Stimulated activated CD4-positive, alpha-beta T cell treated with anti-CD3 and anti-CD28 coated beads, Interleukin-12 subunit alpha, Interleukin-12 subunit beta, amount 100 ng/mL, for 4 hours (primary cell): ENCODE data around the gene CLDN5.

Source experiments
- DNase-seq: peaks from one replicate; pipeline ENCODE4 v3.0.0-alpha.2; 2020

CLDN5 gene

DNA sequence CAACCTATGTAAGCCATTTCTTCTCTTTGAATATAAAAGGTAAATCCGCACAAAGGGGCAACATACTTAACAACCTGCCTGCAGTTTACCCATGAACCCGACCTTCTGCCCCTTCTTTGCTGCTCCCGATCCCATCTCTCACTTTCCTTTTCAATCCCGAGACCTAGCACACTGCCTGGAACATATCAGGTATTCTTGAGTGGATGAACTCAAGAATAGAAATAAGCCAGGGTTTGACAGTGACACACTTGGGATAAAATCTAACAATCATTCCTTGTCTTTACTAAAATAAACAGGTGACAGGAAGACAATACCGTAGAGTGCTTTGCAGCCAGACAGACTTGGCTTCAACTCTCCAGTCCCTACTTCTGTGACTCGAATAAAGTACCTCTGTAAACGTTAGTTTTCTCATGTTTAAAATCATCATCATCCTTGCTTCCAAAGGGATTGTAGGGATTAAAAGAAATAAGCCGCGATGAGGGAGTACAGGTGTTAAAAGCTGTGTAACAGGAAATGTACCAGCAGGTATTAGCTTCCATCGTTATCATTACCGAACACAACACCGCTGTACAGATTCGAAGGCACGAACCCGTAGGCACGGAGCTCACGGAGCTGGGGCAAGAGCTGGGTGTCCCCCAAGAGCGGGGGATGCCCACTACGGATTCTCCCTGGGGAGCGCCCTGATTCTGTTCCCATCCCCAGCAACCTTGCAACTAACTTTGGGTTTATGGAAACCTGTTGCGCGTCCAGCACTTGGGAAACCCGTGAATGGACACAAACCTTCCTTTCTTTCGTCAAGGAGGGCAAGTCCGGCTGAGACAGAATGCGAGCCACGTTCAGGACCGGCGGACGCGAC is 45.9 kb downstream of the CLDN5 start:
- DNase-seq, result no peak

DNA sequence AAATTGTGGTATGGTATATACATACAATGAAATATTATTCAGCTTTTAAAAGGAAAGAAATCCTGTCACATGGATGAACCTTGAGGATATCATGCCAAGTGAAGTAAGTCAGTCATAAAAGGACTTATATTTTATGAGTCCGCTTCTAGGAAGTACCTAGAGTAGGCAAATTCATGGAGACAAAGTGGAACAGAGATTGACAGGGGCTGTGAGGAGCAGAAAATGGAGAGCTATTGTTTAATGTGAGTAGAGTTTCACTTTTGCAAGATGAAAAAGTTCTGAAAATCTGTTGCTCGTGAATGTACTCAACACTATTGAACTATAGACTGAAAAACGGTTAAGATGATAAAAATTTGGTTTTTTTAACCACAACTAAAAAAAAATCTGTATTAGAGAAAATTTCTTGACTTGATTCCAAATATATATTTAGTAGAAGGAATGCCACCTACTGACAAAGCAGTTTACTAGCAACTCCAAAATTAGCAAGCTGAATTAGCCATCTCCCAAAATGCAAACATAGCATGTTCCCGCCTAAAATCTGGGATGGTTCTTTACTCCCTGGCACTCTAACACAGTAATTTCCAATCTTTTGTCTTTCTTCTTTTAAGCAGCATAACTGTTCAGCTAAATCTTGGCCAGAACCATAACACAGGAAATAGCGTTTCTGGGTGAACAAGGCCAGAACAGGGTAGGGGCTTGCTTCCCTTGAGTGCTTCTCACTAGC is 46.7 kb downstream of the CLDN5 start:
- DNase-seq, result no peak

DNA sequence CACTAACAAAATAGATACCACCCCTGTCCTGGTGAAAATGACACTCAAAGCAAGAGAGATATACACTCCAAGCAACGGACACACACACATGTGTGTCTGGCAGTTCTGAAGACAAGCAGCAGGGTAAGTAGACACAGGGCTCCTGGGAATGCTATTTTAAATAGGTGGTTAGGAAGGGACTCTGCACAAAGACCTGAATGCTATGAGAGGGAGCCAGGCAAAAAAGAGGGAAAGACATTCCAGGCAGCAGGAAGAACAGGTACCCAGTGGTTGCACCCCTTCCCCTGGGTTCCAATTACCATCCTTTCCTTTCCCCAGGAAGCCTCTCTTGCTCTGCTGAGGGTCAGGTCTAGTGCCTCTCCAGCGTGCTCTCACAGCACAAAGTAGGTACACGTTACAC is 48.2 kb downstream of the CLDN5 start:
- no peak for DNase-seq

GRCh38 chr22:19473578-19473977 is 50.6 kb downstream of the CLDN5 start:
- no peak for DNase-seq
